Astrocyte (in vitro differentiated cells and primary cell): ENCODE measurements around the gene KRT86. TPM values are rescaled to one million over a fixed set of nuclear protein-coding genes. Genes with fewer than 3 reads are reported as not detected.
"Not testable (repeated sequence)": the region's sequence is repeated elsewhere in the genome, so short reads cannot be mapped to it uniquely, and the experiment has no call there.

ENCODE experiments used
- DNase-seq: peaks from one replicate; pipeline ENCODE4 v3.0.0-alpha.2; 2010; ENCODE audit warnings: low read depth
- FAIRE-seq: peaks from 2 replicates; lab custom pipeline; 2011; peaks lifted over from hg19 to GRCh38; lab: Jason Lieb, UNC
- H2AFZ ChIP-seq: 2 replicates; pipeline ENCODE4 v1.6.0; 2012; ENCODE audit warnings: low read depth, low read length, inconsistent platforms
- H3K27ac ChIP-seq: 2 replicates; pipeline ENCODE4 v1.5.1; 2011; ENCODE audit warnings: low read depth, low read length, inconsistent platforms
- H3K27me3 ChIP-seq: 2 replicates; pipeline ENCODE4 v1.6.0; 2011; ENCODE audit warnings: low read length, inconsistent platforms; ENCODE audit not compliant: insufficient read depth
- H3K36me3 ChIP-seq: 2 replicates; pipeline ENCODE4 v1.5.1; 2011; ENCODE audit warnings: low read length, inconsistent platforms; ENCODE audit not compliant: insufficient read depth
- H3K4me1 ChIP-seq: 2 replicates; pipeline ENCODE4 v1.5.1; 2011; ENCODE audit warnings: low read length, inconsistent platforms; ENCODE audit not compliant: insufficient read depth
- H3K4me2 ChIP-seq: 2 replicates; pipeline ENCODE4 v1.6.0; 2012; ENCODE audit warnings: low read length, inconsistent platforms
- H3K4me3 ChIP-seq: 2 replicates; pipeline ENCODE4 v1.5.1; 2011; ENCODE audit warnings: low read depth, mild to moderate bottlenecking, low read length, inconsistent platforms; ENCODE audit not compliant: insufficient read depth
- H3K79me2 ChIP-seq: 2 replicates; pipeline ENCODE4 v1.6.0; 2012; ENCODE audit warnings: mild to moderate bottlenecking, low read length, inconsistent platforms; ENCODE audit not compliant: insufficient read depth
- H3K9ac ChIP-seq: 2 replicates; pipeline ENCODE4 v1.6.0; 2012; ENCODE audit warnings: mild to moderate bottlenecking, low read length, inconsistent platforms
- H3K9me3 ChIP-seq: 2 replicates; pipeline ENCODE4 v1.5.1; 2012; ENCODE audit warnings: low read depth, mild to moderate bottlenecking, low read length, inconsistent platforms; ENCODE audit not compliant: insufficient read depth
- H4K20me1 ChIP-seq: 2 replicates; pipeline ENCODE4 v1.6.0; 2012; ENCODE audit warnings: low read length, inconsistent platforms; ENCODE audit not compliant: insufficient read depth
- H3K27ac Mint-ChIP-seq: one replicate; pipeline ENCODE4 v1.8.0; 2021; ENCODE audit warnings: mild to moderate bottlenecking, mixed read lengths; ENCODE audit not compliant: unreplicated experiment
- H3K27me3 Mint-ChIP-seq: one replicate; pipeline ENCODE4 v1.8.0; 2021; ENCODE audit warnings: low read depth, mixed read lengths; ENCODE audit not compliant: unreplicated experiment
- H3K36me3 Mint-ChIP-seq: one replicate; pipeline ENCODE4 v1.8.0; 2021; ENCODE audit warnings: low read depth, mixed read lengths; ENCODE audit not compliant: unreplicated experiment
- H3K4me1 Mint-ChIP-seq: one replicate; pipeline ENCODE4 v1.8.0; 2021; ENCODE audit warnings: low read depth, mixed read lengths; ENCODE audit not compliant: unreplicated experiment
- H3K4me3 Mint-ChIP-seq: one replicate; pipeline ENCODE4 v1.8.0; 2021; ENCODE audit warnings: mild to moderate bottlenecking, moderate library complexity, mixed read lengths; ENCODE audit not compliant: unreplicated experiment
- H3K9me3 Mint-ChIP-seq: one replicate; pipeline ENCODE4 v1.8.0; 2021; ENCODE audit warnings: mild to moderate bottlenecking, mixed read lengths; ENCODE audit not compliant: unreplicated experiment
- EZH2 ChIP-seq: IDR thresholded peaks from 2 replicates; pipeline ENCODE4 v1.6.1; 2012; ENCODE audit warnings: mild to moderate bottlenecking, low read length, inconsistent platforms; ENCODE audit not compliant: insufficient read depth
- total RNA-seq: library from RNA; stranded (reverse); gene quantifications from 2 replicates; pipeline ENCODE4 v1.2.1, GENCODE V29; 2021
- TF ChIP-seq, protein P1 (sequence below): IDR thresholded peaks from 2 replicates; pipeline ENCODE4 v1.5.1; 2011; ENCODE audit warnings: low read depth, mild to moderate bottlenecking, inconsistent platforms, low read length, moderate library complexity; ENCODE audit not compliant: insufficient read depth

Gene KRT86
- total RNA-seq, 1 donor from 2014 or later = 0.43 TPM

DNA sequence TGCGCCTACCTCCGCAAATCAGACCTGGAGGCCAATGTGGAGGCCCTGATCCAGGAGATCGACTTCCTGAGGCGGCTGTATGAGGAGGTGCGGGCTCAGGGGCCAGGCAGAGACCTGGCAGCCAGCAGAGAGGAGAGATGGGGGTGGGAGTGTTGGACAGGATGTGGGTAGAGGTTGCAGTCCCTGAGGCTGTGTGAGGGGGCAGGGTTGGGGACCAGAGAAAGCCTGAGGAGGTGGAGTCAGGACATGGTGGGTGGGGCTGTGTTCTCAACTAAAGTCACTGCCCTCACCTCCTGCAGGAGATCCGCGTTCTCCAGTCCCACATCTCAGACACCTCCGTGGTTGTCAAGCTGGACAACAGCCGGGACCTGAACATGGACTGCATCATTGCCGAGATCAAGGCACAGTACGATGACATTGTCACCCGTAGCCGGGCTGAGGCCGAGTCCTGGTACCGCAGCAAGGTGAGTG lies 30.5 kb downstream of the KRT86 start:
- not testable (repeated sequence) for H3K27ac Mint-ChIP-seq, H3K4me3 Mint-ChIP-seq, H3K36me3 ChIP-seq, DNase-seq, H3K9me3 Mint-ChIP-seq, H3K9me3 ChIP-seq, H3K79me2 ChIP-seq, H3K9ac ChIP-seq, H3K27ac ChIP-seq, H3K4me1 Mint-ChIP-seq, H4K20me1 ChIP-seq, H3K4me1 ChIP-seq, H3K36me3 Mint-ChIP-seq, H3K4me2 ChIP-seq, FAIRE-seq, H3K4me3 ChIP-seq, H2AFZ ChIP-seq
- H3K27me3 Mint-ChIP-seq = peaks cover 67% of the 10 kb centered on the region
- H3K27me3 ChIP-seq = peaks cover 23% of the 10 kb centered on the region

DNA sequence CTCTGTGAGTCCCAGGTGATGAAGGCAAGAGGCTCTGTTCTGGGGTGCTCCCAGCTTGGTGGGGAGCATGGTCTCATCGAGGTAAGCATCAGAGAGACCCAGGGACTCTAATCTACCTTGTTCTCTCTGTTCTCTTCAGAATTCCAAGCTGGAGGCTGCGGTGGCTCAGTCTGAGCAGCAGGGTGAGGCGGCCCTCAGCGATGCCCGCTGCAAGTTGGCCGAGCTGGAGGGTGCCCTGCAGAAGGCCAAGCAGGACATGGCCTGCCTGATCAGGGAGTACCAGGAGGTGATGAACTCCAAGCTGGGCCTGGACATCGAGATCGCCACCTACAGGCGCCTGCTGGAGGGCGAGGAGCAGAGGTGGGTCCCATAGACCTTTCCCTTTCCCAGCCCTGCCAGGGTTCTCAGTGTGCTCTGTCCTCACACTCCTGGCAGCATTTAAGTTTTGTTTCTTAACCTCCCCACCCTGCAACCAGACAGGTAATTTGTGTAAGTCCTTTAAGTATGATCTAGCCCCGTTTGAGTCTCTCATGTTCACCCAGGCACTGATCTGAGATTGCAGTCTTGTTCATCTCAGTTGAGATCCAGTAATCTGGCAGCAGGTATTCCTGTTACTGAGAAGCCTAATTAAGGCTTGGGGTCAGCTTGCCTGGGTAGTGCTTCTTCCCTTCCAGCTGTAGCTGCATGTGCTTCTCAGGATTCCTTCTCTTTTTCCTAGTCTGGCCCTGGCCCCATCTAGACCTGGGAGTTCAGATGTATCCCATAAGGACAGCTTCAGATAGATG lies 31.7 kb downstream of the KRT86 start:
- Mint-ChIP-seq H3K4me3 (no peak overlapping the region), H3K9me3 (no peaks in the 10 kb centered on the region), H3K27me3 (peaks cover 71% of the 10 kb centered on the region), H3K27ac (no peak overlapping the region), H3K4me1 (peaks cover 10% of the 10 kb centered on the region), H3K36me3 (no peaks in the 10 kb centered on the region)
- H3K4me2 ChIP-seq = no peak overlapping the region
- no peak overlapping the region for H3K27ac ChIP-seq
- H3K9me3 ChIP-seq = no peaks in the 10 kb centered on the region
- H3K4me1 ChIP-seq = peaks cover 8% of the 10 kb centered on the region
- no peak for FAIRE-seq
- no peaks in the 10 kb centered on the region for H3K79me2 ChIP-seq
- no peak overlapping the region for H2AFZ ChIP-seq
- H3K4me3 ChIP-seq = no peak overlapping the region
- no peaks in the 10 kb centered on the region for H3K36me3 ChIP-seq
- no peaks in the 10 kb centered on the region for H4K20me1 ChIP-seq
- DNase-seq = no peak
- peaks cover 23% of the 10 kb centered on the region for H3K27me3 ChIP-seq
- H3K9ac ChIP-seq = no peak overlapping the region
- TF ChIP-seq, protein P1, sequence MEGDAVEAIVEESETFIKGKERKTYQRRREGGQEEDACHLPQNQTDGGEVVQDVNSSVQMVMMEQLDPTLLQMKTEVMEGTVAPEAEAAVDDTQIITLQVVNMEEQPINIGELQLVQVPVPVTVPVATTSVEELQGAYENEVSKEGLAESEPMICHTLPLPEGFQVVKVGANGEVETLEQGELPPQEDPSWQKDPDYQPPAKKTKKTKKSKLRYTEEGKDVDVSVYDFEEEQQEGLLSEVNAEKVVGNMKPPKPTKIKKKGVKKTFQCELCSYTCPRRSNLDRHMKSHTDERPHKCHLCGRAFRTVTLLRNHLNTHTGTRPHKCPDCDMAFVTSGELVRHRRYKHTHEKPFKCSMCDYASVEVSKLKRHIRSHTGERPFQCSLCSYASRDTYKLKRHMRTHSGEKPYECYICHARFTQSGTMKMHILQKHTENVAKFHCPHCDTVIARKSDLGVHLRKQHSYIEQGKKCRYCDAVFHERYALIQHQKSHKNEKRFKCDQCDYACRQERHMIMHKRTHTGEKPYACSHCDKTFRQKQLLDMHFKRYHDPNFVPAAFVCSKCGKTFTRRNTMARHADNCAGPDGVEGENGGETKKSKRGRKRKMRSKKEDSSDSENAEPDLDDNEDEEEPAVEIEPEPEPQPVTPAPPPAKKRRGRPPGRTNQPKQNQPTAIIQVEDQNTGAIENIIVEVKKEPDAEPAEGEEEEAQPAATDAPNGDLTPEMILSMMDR = no peak
- TF ChIP-seq EZH2 = no peak

DNA sequence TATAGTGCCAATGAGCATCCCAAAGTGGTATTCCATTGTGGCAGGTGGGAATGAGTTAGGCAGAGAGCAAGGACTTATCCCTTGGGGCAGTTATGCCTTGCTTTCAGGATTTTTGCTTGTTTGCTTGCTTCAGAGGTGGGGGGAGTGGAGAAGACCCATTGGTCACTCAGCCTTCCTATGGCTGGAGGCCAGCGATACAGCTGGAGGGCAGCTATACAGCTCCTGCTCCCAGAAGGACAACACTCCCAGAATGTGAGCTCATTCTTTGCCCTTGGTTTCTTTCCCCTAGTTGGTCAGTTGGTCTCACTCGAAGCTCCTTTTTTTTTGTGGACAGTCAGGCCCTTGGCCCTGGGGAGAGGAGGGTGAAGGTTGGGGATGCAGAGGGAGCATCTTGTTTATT lies 32.3 kb downstream of the KRT86 start:
- peaks cover 8% of the 10 kb centered on the region for H3K4me1 ChIP-seq
- DNase-seq = no peak
- H2AFZ ChIP-seq = no peak overlapping the region

More for the DNA sequence above, 32.3 kb downstream of the KRT86 start:
- Mint-ChIP-seq H3K27ac (no peak overlapping the region), H3K4me1 (peaks cover 8% of the 10 kb centered on the region), H3K27me3 (peaks cover 72% of the 10 kb centered on the region), H3K9me3 (no peaks in the 10 kb centered on the region), H3K36me3 (no peaks in the 10 kb centered on the region), H3K4me3 (no peak overlapping the region)
- H3K4me2 ChIP-seq = no peak overlapping the region
- H3K9ac ChIP-seq = no peak overlapping the region
- H3K27ac ChIP-seq = no peak overlapping the region
- H3K79me2 ChIP-seq = no peaks in the 10 kb centered on the region
- no peaks in the 10 kb centered on the region for H4K20me1 ChIP-seq
- no peak for FAIRE-seq
- TF ChIP-seq, protein P1 = no peak
- no peak for TF ChIP-seq EZH2
- peaks cover 27% of the 10 kb centered on the region for H3K27me3 ChIP-seq
- no peak overlapping the region for H3K4me3 ChIP-seq
- no peaks in the 10 kb centered on the region for H3K36me3 ChIP-seq
- no peaks in the 10 kb centered on the region for H3K9me3 ChIP-seq
